K562 (cell line): ENCODE data around the gene VKORC1. TPM values are rescaled to one million over a fixed set of nuclear protein-coding genes. Genes with fewer than 3 reads are reported as not detected.

ENCODE experiments used
- C11orf30 ChIP-seq: fragments of 450-650 bp; IDR thresholded peaks from 2 replicates; pipeline ENCODE4 v1.6.1; 2016; ENCODE audit warnings: low read depth, mild to moderate bottlenecking
- CHD1 ChIP-seq: fragments of 200-600 bp; sonication (generic); IDR thresholded peaks from one replicate; pipeline ENCODE4 v1.6.1; 2012; ENCODE audit warnings: mild to moderate bottlenecking, moderate library complexity, low read length, inconsistent platforms
- CLOCK ChIP-seq: fragments of 250-450 bp; sonication (Bioruptor Pico); IDR thresholded peaks from 2 replicates; pipeline ENCODE4 v1.4.0; 2020; ENCODE audit warnings: mild to moderate bottlenecking, moderate library complexity, borderline replicate concordance
- HES1 ChIP-seq: fragments of 450-650 bp; IDR thresholded peaks from 2 replicates; pipeline ENCODE4 v1.6.1; 2016; ENCODE audit warnings: low read depth, mild to moderate bottlenecking, moderate library complexity
- KHSRP ChIP-seq: fragments of 450-650 bp; IDR thresholded peaks from 2 replicates; pipeline ENCODE4 v1.6.1; 2017
- NRF1 ChIP-seq, 2 experiments: fragments of 450-650 bp; IDR thresholded peaks in 1 of 2; conservative IDR thresholded peaks in 1 of 2; 2 replicates each; pipeline ENCODE4 v1.6.1; 2014; ENCODE audit warnings: mild to moderate bottlenecking in 2 of 2
- SP1 ChIP-seq: sonication (generic); formaldehyde crosslinking; IDR thresholded peaks from 2 replicates; pipeline ENCODE4 v1.8.1; 2022; ENCODE audit warnings: mild to moderate bottlenecking, missing genetic modification reagents
- THRB ChIP-seq: fragments of 450-650 bp; formaldehyde crosslinking; conservative IDR thresholded peaks from 2 replicates; pipeline ENCODE4 v1.4.0; 2022; ENCODE audit warnings: mild to moderate bottlenecking, missing genetic modification characterization
- UBTF ChIP-seq, 2 experiments: IDR thresholded peaks; 2 replicates each; pipeline ENCODE4 v1.6.1; 2012; ENCODE audit warnings: improper control_type of control experiment in 2 of 2, low read depth in 2 of 2, low read length in 2 of 2, borderline replicate concordance in 1 of 2
- ZNF592 ChIP-seq: fragments of 450-650 bp; IDR thresholded peaks from 2 replicates; pipeline ENCODE4 v1.6.1; 2017; ENCODE audit warnings: antibody characterized with exemption, mild to moderate bottlenecking
- polyA plus RNA-seq, 8 experiments: library from polyadenylated mRNA; depleted of rRNA in 4 of 8; stranded (reverse) in 5 of 8; unstranded in 3 of 8; fragments of >200 nt; fragmentation: Nextera tagmentation in 2 of 8; fragmentation: Illumina TruSeq in 1 of 8; extraction: Ambion mirVana in 2 of 8; extraction: Trizol in 1 of 8; gene quantifications; 2 replicates each; pipeline versions ENCODE4 v1.2.1 to v1.2.3, GENCODE V29; 2011 to 2014; ENCODE audit warnings: inconsistent platforms in 1 of 8, missing spikeins in 1 of 8
- total RNA-seq, 7 experiments: library from RNA; depleted of rRNA in 6 of 7; stranded (reverse); fragments of >200 nt in 6 of 7; fragmentation: Illumina TruSeq in 2 of 7; extraction: Trizol in 2 of 7; gene quantifications; 2 replicates each; pipeline versions ENCODE4 v1.2.1 to v1.2.3, GENCODE V29; 2011 to 2021; ENCODE audit warnings: low replicate concordance in 1 of 7

The VKORC1 gene
- total and polyA plus RNA-seq, 9 of the 15 experiments (the other 6 are each of a cell fraction or from before 2014, with no cell fraction given), result 30.0 to 119 (median 62.1) TPM

GRCh38 chr16:31128711-31129567 lies 34.3 kb upstream of the VKORC1 start (continued):
- TF ChIP-seq NRF1 (conservative IDR thresholded peaks at IDR 0.05 in 1 of 2, IDR thresholded peaks at IDR 0.05 in 1 of 2), result peak; percentile 9 to 23; a peak in 1 of 4 replicates
- TF ChIP-seq CLOCK, result no peak
- 0 out of 2 replicates have a peak, but pooled peaks have one; percentile 15 for TF ChIP-seq C11orf30
- TF ChIP-seq HES1, result no peak
- TF ChIP-seq CHD1, result no peak
- peak; percentile 85 for TF ChIP-seq ZNF592
- TF ChIP-seq THRB (CRISPR knock-in tag), result no peak
- TF ChIP-seq UBTF (IDR thresholded peaks at IDR 0.05; ENCODE audit: borderline replicate concordance in 1 of 2, low read depth in 2 of 2, low read length in 2 of 2), result no peak
- peak; percentile 45; the same call in 1 of the 2 replicates for TF ChIP-seq SP1
- TF ChIP-seq KHSRP, result no peak
